ENCODE results near the gene ARID3A.

ARID3A gene

DNA sequence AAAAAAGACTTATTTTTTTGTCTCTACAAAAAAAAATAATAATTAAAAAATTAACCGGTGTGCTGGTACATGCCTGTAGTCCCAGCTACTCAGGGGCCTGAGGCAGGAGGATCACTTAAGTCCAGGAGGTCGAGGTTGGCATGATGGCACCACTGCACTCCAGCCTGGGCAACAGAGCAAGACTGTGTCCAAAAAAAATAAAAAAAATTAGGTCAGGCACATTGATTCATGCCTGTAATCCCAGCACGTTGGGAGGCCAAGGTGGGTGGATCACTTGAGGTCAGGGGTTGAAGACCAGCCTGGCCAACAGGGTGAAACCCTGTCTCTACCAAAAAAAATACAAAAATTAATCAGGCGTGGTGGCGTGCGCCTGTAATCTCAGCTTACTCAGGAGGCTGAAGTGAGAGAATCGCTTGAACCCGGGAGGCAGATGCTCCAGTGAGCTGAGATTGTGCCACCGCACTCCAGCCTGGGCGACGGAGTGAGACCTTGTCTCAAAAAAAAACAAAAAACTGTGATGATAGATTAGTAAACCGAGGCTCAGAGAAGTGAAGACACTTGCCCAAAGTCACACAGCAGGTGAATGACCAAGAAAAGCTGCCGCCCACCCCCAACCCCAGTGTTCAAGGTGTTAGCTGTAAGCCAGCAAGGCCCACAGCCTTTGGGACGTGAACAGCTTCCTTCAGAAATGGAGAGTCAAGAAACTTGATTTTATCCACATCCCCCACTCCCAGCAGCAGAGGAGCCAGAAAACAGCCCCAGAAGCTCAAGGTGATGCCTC, 23.2 kb upstream of the ARID3A start:
- no peak overlapping the region for H3K4me3 ChIP-seq
- peaks cover 12 to 63% (median 25%) of the 10 kb centered on the region in 11 experiments; a peak in 18 of 22 replicates for H3K36me3 ChIP-seq
- peaks cover 14 to 45% (median 35%) of the 10 kb centered on the region in 10 experiments for H3K4me1 ChIP-seq
- no peaks in the 10 kb centered on the region for H3K27me3 ChIP-seq
- TF ChIP-seq Cebpa-rat (IDR thresholded peaks at IDR 0.05) = no peak
- H3K9ac ChIP-seq = no peak overlapping the region; a peak in 2 of 22 replicates
- no peaks in the 10 kb centered on the region for H3K9me3 ChIP-seq (replicated peaks in 1 of 11)
- 0 out of 22 replicates have a peak overlapping the region, but pooled peaks of 1 of the 11 experiments have one; percentile 3 for H3K27ac ChIP-seq
- H4K20me1 ChIP-seq = peaks cover 57 to 97% (median 78%) of the 10 kb centered on the region in 11 experiments; a peak in 21 of 22 replicates
- H3K4me2 ChIP-seq = no peak overlapping the region

GRCh38 chr19:903266-903797, 22.5 kb upstream of the ARID3A start:
- no peak overlapping the region for H3K4me3 ChIP-seq
- peaks cover 10 to 59% (median 22%) of the 10 kb centered on the region in 11 experiments; a peak in 17 of 22 replicates for H3K36me3 ChIP-seq
- no peaks in the 10 kb centered on the region for H3K9me3 ChIP-seq (replicated peaks in 1 of 11)
- H3K27ac ChIP-seq = no peak overlapping the region
- no peak overlapping the region for H3K9ac ChIP-seq
- H3K27me3 ChIP-seq = no peaks in the 10 kb centered on the region
- no peak overlapping the region for H3K4me2 ChIP-seq
- H4K20me1 ChIP-seq = peaks cover 62 to 97% (median 84%) of the 10 kb centered on the region in 11 experiments; a peak in 21 of 22 replicates
- peaks cover 21 to 47% (median 35%) of the 10 kb centered on the region in 10 experiments for H3K4me1 ChIP-seq
- no peak for TF ChIP-seq Cebpa-rat (IDR thresholded peaks at IDR 0.05)

DNA sequence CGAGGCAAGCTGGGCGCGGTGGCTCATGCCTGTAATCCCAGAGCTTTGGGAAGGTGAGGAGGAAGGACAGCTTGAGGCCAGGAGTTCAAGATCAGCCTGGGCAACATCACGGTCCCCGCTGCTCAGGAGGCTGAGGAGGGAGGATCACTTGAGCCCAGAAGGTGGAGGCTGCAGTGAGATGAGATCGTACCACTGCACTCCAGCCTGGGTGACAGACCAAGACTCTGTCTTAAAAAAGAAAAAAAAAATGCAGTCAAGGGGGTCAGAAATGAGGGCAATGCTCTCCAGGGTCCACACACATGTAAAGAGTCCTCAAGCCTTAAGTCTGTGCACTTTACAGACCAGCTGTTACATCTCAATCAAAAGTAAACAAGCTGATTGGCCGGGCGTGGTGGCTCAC, 21.3 kb upstream of the ARID3A start:
- H3K9me3 ChIP-seq (replicated peaks in 1 of 11) = no peaks in the 10 kb centered on the region
- H3K4me3 ChIP-seq = no peak overlapping the region
- TF ChIP-seq Cebpa-rat (IDR thresholded peaks at IDR 0.05) = no peak
- H3K9ac ChIP-seq = no peak overlapping the region
- H4K20me1 ChIP-seq = peaks cover 60 to 97% (median 84%) of the 10 kb centered on the region in 11 experiments; a peak in 21 of 22 replicates
- H3K27ac ChIP-seq = no peak overlapping the region
- H3K36me3 ChIP-seq = peaks cover 3 to 47% (median 16%) of the 10 kb centered on the region in 11 experiments; a peak in 17 of 22 replicates
- H3K4me2 ChIP-seq = no peak overlapping the region
- no peaks in the 10 kb centered on the region for H3K27me3 ChIP-seq
- peaks cover 33 to 47% (median 40%) of the 10 kb centered on the region in 10 experiments for H3K4me1 ChIP-seq

DNA sequence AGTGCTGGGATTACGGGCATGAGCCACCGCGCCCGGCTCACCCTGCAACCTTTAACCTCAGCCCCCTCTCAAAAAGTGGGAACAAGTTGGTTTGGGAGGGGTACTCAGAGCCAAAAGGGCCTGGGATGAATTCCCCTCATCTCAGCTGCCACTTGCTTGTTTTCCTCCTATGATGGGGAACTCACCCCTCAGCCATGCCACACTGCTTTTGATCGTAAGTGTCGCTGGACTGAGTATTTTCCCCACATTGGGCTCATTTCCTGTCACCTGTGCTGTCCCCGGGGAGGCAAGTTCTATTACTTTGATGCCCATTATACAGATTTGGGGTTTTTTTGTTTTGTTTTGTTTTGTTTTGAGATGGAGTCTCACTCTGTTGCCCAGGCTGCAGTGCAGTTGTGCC, 19.4 kb upstream of the ARID3A start:
- TF ChIP-seq Cebpa-rat (IDR thresholded peaks at IDR 0.05) = no peak
- peaks cover 48 to 58% (median 53%) of the 10 kb centered on the region in 10 experiments for H3K4me1 ChIP-seq
- no peak overlapping the region; a peak in 1 of 22 replicates for H3K27ac ChIP-seq
- peak overlapping the region; percentile 16 to 98 (median 89); a peak in 21 of 22 replicates for H3K4me2 ChIP-seq
- H3K9me3 ChIP-seq (replicated peaks in 1 of 11) = no peaks in the 10 kb centered on the region
- no peak overlapping the region for H3K4me3 ChIP-seq
- peaks cover 55 to 99% (median 90%) of the 10 kb centered on the region in 11 experiments; a peak in 21 of 22 replicates for H4K20me1 ChIP-seq
- H3K9ac ChIP-seq = no peak overlapping the region
- H3K27me3 ChIP-seq = no peaks in the 10 kb centered on the region
- H3K36me3 ChIP-seq = peaks cover 0 to 35% (median 10%) of the 10 kb centered on the region in 11 experiments; a peak in 13 of 22 replicates

GRCh38 chr19:907183-907853, 18.5 kb upstream of the ARID3A start:
- Histone ChIP-seq H3K4me2 (peak overlapping the region; percentile 30 to 98 (median 89); a peak in 21 of 22 replicates), H3K4me1 (peaks cover 48 to 61% (median 56%) of the 10 kb centered on the region in 10 experiments), H4K20me1 (peaks cover 49 to 95% (median 87%) of the 10 kb centered on the region in 11 experiments; a peak in 21 of 22 replicates), H3K27me3 (no peaks in the 10 kb centered on the region), H3K9ac (peak overlapping the region in 10 of 11 experiments; percentile 16 to 55 (median 38); a peak in 9 of 22 replicates), H3K36me3 (peaks cover 0 to 27% (median 5%) of the 10 kb centered on the region in 11 experiments; a peak in 10 of 22 replicates), H3K4me3 (no peak overlapping the region; a peak in 1 of 20 replicates), H3K9me3 (replicated peaks in 1 of 11) (no peaks in the 10 kb centered on the region), H3K27ac (peak overlapping the region in 9 of 11 experiments; percentile 8 to 83 (median 44); a peak in 14 of 22 replicates)
- no peak for TF ChIP-seq Cebpa-rat (IDR thresholded peaks at IDR 0.05)

GRCh38 chr19:911197-912033, 14.4 kb upstream of the ARID3A start:
- no peak overlapping the region for H3K27ac ChIP-seq
- peaks cover 10 to 29% (median 22%) of the 10 kb centered on the region in 11 experiments for H3K27me3 ChIP-seq
- no peak overlapping the region for H3K9ac ChIP-seq
- H3K9me3 ChIP-seq (replicated peaks in 1 of 11) = no peaks in the 10 kb centered on the region
- H3K4me3 ChIP-seq = peak overlapping the region in 3 of 10 experiments; percentile 36 to 51 (median 37); a peak in 6 of 20 replicates
- H4K20me1 ChIP-seq = peaks cover 17 to 54% (median 48%) of the 10 kb centered on the region in 11 experiments; a peak in 21 of 22 replicates
- H3K36me3 ChIP-seq = 0 out of 22 replicates have a peak, but pooled peaks cover 0 to 3% (median 0%) of the 10 kb centered on the region in 11 experiments
- TF ChIP-seq Cebpa-rat (IDR thresholded peaks at IDR 0.05) = no peak
- peaks cover 46 to 62% (median 56%) of the 10 kb centered on the region in 10 experiments for H3K4me1 ChIP-seq
- H3K4me2 ChIP-seq = peak overlapping the region; percentile 15 to 98 (median 30); a peak in 13 of 22 replicates

- H3K4me2 ChIP-seq = peak overlapping the region in 9 of 11 experiments; percentile 15 to 58 (median 47); a peak in 10 of 22 replicates
- no peaks in the 10 kb centered on the region for H3K36me3 ChIP-seq
- H4K20me1 ChIP-seq = peaks cover 7 to 48% (median 41%) of the 10 kb centered on the region in 11 experiments; a peak in 21 of 22 replicates
- TF ChIP-seq Cebpa-rat (IDR thresholded peaks at IDR 0.05) = no peak
- peak overlapping the region; percentile 80 to 95 (median 88) for H3K9ac ChIP-seq
- H3K4me1 ChIP-seq = peaks cover 40 to 56% (median 50%) of the 10 kb centered on the region in 10 experiments
- peaks cover 20 to 39% (median 32%) of the 10 kb centered on the region in 11 experiments for H3K27me3 ChIP-seq
- H3K9me3 ChIP-seq (replicated peaks in 1 of 11) = no peaks in the 10 kb centered on the region
- H3K27ac ChIP-seq = peak overlapping the region; percentile 58 to 95 (median 85); a peak in 20 of 22 replicates
- H3K4me3 ChIP-seq = peak overlapping the region; percentile 68 to 90 (median 82)
Observed at GRCh38 chr19:912181-913079, 13.4 kb upstream of the ARID3A start.
